GM12892 (cell line): ENCODE results near the gene PIK3AP1.

Experiments
- POLR2AphosphoS5 ChIP-seq: IDR thresholded peaks from 2 replicates; pipeline ENCODE4 v1.6.1; 2011; ENCODE audit warnings: low read depth, low read length, control low read depth
- TAF1 ChIP-seq: IDR thresholded peaks from 2 replicates; pipeline ENCODE4 v1.6.1; 2011; ENCODE audit warnings: low read depth, mild to moderate bottlenecking, control low read depth, low read length, borderline replicate concordance

GRCh38 chr10:96686514-96686913, 33.8 kb downstream of the PIK3AP1 start:
- TF ChIP-seq TAF1 (no peak), POLR2AphosphoS5 (no peak)
